IgD-negative memory B cell (primary cell): ENCODE measurements around the gene KRTAP10-4. TPM values are rescaled to one million over a fixed set of nuclear protein-coding genes. Genes with fewer than 3 reads are reported as not detected.
"Not testable (repeated sequence)": the region's sequence is repeated elsewhere in the genome, so short reads cannot be mapped to it uniquely, and the experiment has no call there.

Source experiments
- H3K27ac Mint-ChIP-seq, 3 donors: one replicate each; pipeline ENCODE4 v1.8.0; 2020 to 2022; ENCODE audit warnings: mild to moderate bottlenecking in 3 of 3, mixed read lengths in 3 of 3, moderate library complexity in 1 of 3
- H3K27me3 Mint-ChIP-seq: one replicate; pipeline ENCODE4 v1.8.0; 2021; ENCODE audit warnings: mixed read lengths
- H3K36me3 Mint-ChIP-seq: one replicate; pipeline ENCODE4 v1.8.0; 2020; ENCODE audit warnings: mild to moderate bottlenecking, mixed read lengths
- H3K4me1 Mint-ChIP-seq, 3 donors: one replicate each; pipeline ENCODE4 v1.8.0; 2020 to 2022; ENCODE audit warnings: mixed read lengths in 3 of 3, mild to moderate bottlenecking in 1 of 3
- H3K4me3 Mint-ChIP-seq, 4 donors: one replicate each; pipeline ENCODE4 v1.8.0; 2020 to 2022; ENCODE audit warnings: mild to moderate bottlenecking in 4 of 4, mixed read lengths in 4 of 4, moderate library complexity in 3 of 4
- H3K9me3 Mint-ChIP-seq, 3 donors: one replicate each; pipeline ENCODE4 v1.8.0; 2020 to 2021; ENCODE audit warnings: mixed read lengths in 3 of 3, mild to moderate bottlenecking in 1 of 3
- polyA plus RNA-seq: library from polyadenylated mRNA; unstranded; fragments of 300-500 nt; fragmentation: Illumina TruSeq; gene quantifications from one replicate; pipeline ENCODE4 v1.2.3, GENCODE V29; 2021

Gene KRTAP10-4
- polyA plus RNA-seq, 1 donor from 2014 or later, result not detected

DNA sequence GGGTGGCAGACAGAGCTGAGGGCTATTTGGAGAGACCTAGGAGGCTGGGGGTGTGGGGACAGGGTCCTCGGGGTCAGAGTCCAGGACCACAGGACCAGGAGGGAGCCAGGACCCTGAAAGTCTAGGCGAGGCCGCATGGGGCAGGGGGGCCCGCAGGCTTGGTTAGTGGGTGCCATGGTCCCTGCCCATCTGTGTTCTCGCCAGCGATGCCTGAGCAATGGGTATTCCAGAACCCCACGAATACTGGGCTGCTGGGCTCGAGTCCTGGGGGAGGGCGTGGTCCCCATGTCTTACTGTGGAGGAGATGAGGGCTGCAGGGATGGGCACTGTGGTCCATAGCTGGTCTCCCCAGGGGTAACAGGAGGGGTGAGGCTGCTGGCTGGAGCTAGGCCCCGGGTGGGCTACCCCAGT, 16.8 kb downstream of the KRTAP10-4 start:
- H3K27me3 Mint-ChIP-seq, result peaks cover 21% of the 10 kb centered on the region

DNA sequence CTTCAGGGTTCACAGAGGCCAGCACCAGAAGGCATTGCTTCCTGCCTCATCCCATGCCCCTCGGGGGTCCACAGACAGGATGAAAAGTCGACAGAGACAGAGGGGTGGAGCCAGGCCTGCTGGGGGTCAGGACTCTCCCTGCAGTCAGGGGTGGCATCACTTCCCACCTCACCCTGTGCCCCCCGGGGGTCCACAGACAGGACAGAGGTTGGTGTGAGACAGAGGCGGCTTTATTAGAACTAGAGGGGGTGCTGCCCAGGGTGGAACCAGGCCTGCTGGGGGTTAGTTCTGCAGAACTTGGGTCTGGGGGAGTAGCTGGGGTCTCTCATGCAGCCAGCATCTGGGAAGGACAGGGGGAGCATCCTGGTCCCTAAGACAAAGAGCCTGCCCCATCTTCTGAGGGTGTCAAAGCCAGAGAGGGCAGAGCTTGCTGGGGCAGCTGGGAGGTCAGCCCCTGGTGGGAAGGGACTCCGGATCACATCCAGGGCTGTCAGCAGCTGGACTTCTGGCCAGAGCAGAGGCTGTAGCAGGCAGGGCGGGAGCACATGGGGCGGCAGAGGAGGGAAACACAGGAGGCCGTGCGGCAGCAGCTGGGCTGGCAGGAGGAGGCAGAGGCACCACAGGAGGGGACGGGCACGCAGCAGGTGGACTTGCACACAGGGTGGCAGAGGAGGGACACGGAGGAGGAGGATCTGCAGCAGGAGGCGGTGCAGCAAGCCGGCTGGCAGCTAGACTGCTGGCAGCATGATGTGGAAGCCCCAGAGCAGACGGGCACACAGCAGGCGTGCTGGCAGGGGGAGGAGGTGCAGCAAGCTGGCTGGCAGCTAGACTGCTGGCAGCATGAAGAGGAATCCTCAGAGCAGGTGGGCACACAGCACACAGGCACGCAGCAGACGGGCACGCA, 17.6 kb downstream of the KRTAP10-4 start:
- H3K4me1 Mint-ChIP-seq, H3K9me3 Mint-ChIP-seq, H3K27ac Mint-ChIP-seq, H3K36me3 Mint-ChIP-seq: not testable (repeated sequence)
- peak overlapping the region in 1 of 4 donors; percentile 8 for H3K4me3 Mint-ChIP-seq
- H3K27me3 Mint-ChIP-seq, result peaks cover 19% of the 10 kb centered on the region

More for the DNA sequence above, 16.8 kb downstream of the KRTAP10-4 start:
- Mint-ChIP-seq H3K4me3 (no peak overlapping the region), H3K36me3 (no peaks in the 10 kb centered on the region), H3K9me3 (peaks cover 0 to 7% (median 0%) of the 10 kb centered on the region in 3 donors), H3K27ac (no peak overlapping the region), H3K4me1 (no peaks in the 10 kb centered on the region)

DNA sequence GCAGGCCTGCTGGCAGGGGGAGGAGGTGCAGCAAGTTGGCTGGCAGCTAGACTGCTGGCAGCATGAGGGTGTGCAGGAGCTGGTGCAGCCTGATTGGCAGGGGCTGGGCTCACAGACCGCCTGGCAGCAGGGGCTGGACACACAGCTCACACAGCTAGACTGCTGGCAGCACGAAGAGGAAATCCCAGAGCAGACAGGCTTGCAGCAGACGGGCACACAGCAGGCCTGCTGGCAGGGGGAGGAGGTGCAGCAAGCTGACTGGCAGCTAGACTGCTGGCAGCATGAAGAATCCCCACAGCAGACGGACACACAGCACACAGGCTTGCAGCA, 18.2 kb downstream of the KRTAP10-4 start:
- H3K4me1 Mint-ChIP-seq, H3K36me3 Mint-ChIP-seq, H3K27ac Mint-ChIP-seq, H3K9me3 Mint-ChIP-seq: not testable (repeated sequence)
- peaks cover 14% of the 10 kb centered on the region for H3K27me3 Mint-ChIP-seq
- peak overlapping the region in 1 of 4 donors; percentile 8 for H3K4me3 Mint-ChIP-seq

DNA sequence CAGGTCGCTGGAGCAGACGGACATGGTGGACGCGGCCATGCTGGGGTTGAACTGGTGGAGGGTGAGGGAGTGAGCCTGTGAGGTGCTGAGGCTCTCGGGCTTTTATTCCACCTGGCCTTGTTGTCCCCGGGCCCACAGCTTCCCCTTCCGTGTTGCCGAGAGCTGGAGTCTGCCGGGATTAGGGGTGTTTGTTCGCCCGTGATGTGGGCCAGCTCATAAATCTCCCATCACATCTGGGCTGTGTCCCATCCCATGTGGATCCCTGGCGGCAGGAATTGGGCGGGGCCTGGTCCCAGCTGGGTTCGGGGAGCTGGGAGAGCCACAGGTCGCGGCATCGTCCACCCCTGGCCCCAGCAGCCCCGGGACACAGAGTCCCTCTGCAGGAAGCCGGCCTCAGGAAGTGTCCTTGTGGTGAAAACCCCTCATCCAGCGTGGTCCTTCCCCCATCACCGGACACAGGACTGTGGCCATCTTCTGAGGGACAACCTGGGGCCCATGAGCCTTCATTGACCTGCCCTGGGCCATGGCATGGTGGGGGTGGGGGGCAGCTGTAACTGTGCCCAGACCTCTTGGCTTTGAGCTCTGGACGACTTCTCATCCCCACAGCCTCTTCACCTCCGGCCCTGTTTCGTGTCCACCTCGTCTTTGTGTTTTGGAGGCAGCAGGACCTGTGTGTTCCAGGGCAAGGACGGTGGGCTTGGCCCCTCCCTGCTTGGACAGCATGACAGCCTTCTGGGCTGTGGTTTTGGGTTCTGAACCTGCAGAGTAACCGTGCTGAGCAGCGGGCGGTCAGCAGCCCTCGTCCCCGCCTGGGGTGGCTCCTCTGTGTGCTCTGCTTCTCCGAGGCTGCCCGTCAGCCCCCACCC, 19.1 kb downstream of the KRTAP10-4 start, which contains the start of gene KRTAP10-6:
TSS of gene KRTAP10-6 (minus strand) at position 60 of the 866 bp plus-strand sequence. CDS start at position 39, 21 bp downstream.
- Mint-ChIP-seq H3K4me1 (no peaks in the 10 kb centered on the region), H3K27me3 (peaks cover 10% of the 10 kb centered on the region), H3K4me3 (peak within 1 kb of the TSS in 1 of 4 donors; percentile 8), H3K27ac (no peak within 1 kb of the TSS), H3K36me3 (no peaks in the 10 kb centered on the region), H3K9me3 (no peaks in the 10 kb centered on the region)

DNA sequence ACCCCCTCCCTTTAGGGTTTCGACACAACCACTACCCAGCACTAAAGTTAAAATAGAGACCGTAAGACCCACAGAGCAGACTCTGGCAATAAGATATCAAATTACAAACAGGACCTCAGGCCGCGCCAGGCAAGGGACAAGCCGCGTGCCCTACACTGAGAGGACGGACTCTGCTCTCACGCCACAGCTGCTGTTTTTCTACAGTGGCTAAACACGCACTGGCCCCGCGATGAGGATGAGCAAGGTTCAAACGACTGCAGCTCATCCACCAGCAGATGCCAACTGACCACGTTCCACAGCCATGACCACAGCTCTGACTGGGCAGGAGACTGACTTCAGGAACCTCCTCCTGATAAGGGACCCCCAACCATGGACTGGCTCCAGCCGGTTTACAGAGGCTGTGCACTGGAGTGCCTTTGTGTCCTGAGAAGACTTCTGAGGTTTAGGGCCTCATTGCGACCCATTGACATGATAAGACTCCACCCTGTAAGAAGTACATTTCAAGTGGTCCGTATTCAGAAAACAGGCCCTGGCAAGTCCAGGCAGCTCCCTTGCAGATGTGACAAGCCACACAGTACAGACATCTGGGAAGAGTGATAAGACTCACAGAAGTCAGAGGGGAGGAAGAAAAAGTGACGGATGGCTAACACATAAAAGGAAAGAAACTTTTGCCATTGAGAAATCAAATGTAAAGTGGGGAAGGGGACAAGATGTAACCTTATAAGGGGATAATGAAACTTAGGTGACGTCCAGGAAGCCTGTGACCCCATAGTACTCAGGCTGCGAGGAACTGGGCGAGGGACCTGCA, 20.3 kb downstream of the KRTAP10-4 start:
- Mint-ChIP-seq H3K27ac (no peak overlapping the region), H3K4me1 (no peaks in the 10 kb centered on the region), H3K9me3 (peaks cover 0 to 5% (median 2%) of the 10 kb centered on the region in 3 donors), H3K4me3 (no peak overlapping the region), H3K36me3 (peaks cover 2% of the 10 kb centered on the region), H3K27me3 (peaks cover 10% of the 10 kb centered on the region)

DNA sequence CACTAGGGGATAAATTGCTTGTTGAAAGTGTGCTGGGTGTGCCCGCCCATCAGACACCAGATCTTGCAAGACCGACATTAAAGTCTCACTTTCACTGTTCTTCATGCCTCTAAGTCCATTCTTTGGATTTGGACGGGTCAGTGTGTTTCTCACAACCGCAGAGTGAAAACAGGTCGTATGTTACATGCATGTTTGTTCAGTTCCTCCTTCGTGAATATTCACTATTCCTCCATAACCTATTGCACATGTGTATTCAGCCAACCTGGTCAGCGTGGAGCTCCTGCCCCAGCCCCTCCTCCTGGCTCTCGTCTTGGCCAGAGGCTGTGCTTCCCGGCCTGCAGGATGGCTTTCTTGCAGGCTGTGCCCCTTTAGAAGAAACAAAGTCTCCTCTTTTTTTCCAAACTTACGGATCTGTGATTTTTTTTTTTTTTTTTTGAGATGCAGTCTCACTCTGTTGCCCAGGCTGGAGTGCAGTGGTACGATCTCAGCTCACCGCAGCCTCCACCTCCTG, 20.9 kb downstream of the KRTAP10-4 start:
- Mint-ChIP-seq H3K4me1 (no peaks in the 10 kb centered on the region), H3K27ac (no peak overlapping the region), H3K27me3 (peaks cover 6% of the 10 kb centered on the region)

DNA sequence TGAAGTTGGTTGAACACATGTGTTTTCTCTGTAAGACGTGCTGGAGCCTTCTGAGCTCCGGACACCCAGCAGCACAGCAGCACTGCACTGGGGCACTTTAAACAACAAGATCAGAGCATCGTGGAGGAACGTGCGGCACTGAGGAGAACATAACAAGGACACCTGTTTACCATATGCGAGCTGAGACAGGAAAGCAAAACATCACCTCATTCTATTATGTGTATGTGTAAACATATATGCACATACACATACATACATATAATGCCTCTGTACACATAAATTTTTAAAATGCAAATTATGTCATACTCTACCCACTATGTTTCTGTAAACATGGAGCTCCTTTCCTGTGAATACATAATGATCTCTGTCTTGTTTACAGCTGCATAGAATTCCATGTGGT, 22.0 kb downstream of the KRTAP10-4 start:
- Mint-ChIP-seq H3K27me3 (peaks cover 2% of the 10 kb centered on the region), H3K27ac (peak overlapping the region in 1 of 3 donors; percentile 10), H3K9me3 (peaks cover 0 to 6% (median 2%) of the 10 kb centered on the region in 3 donors), H3K36me3 (peaks cover 2% of the 10 kb centered on the region), H3K4me3 (no peak overlapping the region), H3K4me1 (no peaks in the 10 kb centered on the region)

More for the DNA sequence above, 20.9 kb downstream of the KRTAP10-4 start:
- Mint-ChIP-seq H3K36me3 (peaks cover 2% of the 10 kb centered on the region), H3K9me3 (peaks cover 0 to 6% (median 2%) of the 10 kb centered on the region in 3 donors), H3K4me3 (no peak overlapping the region)

DNA sequence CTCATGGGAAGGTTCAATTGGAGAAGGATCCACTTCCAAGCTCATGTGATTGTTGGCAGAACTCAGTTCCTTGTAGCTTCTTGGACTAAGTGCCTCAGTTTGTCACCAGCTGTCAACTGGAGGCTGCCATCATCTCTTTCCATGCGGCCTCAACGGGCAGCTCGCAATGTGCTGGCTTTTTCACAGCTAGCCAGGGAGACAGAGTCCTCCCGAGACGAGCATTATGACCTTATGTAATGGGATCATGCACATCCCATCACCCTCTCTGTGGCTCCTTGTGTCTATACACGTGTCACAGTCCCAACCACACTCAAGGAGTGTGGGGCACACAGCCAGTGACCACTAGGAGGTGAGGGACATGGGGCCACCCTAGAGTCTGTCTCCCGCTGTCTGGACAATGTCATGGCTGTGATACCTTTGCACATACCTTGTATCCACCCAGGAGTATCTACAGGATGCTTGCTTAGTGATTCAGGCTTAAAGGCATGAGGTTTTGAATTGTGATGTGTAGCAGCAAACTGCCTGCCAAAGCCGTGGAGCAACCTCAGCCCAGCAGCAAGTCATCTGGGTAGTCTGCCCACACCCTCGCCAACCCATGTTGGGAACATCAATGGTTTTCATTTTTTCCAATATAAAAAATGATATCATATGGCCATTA, 22.7 kb downstream of the KRTAP10-4 start:
- Mint-ChIP-seq H3K27me3 (peaks cover 3% of the 10 kb centered on the region), H3K9me3 (peaks cover 0 to 6% (median 2%) of the 10 kb centered on the region in 3 donors), H3K27ac (no peak overlapping the region), H3K36me3 (peaks cover 2% of the 10 kb centered on the region), H3K4me3 (no peak overlapping the region), H3K4me1 (no peaks in the 10 kb centered on the region)

DNA sequence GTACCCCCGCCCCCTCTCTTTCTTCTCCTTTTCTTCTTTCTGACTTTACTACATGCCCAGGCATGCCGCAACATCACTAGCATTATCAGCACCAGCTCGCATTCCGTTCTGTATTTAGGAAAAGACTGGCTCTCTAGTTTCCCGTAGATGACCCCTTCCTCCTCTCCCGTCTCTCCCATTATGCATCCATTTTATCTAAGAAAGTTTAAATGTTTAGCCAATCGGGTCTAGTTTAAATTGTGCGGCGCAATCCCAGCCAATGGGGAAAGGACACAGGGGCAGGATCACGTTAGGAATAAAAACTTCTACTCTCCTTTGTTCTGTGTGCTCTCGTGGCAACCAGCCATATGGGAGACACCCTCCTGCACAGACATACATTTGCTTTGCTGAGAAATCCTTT, 24.5 kb downstream of the KRTAP10-4 start:
- Mint-ChIP-seq H3K36me3 (peaks cover 2% of the 10 kb centered on the region), H3K4me3 (no peak overlapping the region), H3K27ac (no peak overlapping the region), H3K27me3 (peaks cover 9% of the 10 kb centered on the region), H3K4me1 (peaks cover 0 to 1% (median 0%) of the 10 kb centered on the region in 3 donors), H3K9me3 (peaks cover 0 to 6% (median 2%) of the 10 kb centered on the region in 3 donors)

DNA sequence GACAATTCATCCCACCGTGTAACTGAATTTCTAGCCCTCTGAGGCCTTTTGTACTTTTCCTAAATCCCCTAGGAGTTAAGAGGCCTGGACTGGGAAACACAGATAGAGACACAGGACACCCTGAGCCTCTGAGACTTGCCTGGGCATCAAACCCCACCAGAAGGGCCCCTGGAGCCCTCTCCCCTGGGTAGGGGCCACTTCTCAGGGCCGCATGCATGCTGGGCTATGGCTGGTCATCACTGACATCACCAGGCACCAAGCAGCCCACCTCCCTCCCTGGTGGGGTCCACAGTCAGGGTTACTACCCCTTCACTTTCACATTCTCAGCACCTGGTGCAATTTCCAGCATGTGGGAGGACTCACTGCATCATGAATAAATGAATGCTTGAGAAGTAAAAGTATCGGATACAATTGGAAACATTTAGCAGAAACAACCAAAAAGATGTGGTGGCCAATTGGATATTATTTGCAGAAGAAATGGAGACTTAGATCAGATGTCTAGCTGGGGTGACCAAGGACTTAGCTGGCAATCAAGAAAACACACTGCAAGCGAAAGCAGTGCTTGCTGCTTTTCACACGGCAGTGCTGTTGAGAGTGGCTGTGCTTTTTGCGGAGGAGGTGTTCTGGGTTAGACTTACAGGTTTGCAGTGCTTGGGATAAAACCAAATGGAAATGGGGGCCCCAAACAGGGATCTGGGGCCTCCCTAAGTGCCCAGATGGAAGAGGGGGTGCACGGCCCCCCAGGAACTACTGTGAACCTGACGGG, 25.9 kb downstream of the KRTAP10-4 start:
- H3K9me3 Mint-ChIP-seq, result peaks cover 0 to 7% (median 4%) of the 10 kb centered on the region in 3 donors
- peaks cover 15% of the 10 kb centered on the region for H3K27me3 Mint-ChIP-seq
- H3K27ac Mint-ChIP-seq, result no peak overlapping the region
- peaks cover 0 to 1% (median 0%) of the 10 kb centered on the region in 3 donors for H3K4me1 Mint-ChIP-seq
- H3K36me3 Mint-ChIP-seq, result peaks cover 2% of the 10 kb centered on the region
- no peak overlapping the region for H3K4me3 Mint-ChIP-seq

DNA sequence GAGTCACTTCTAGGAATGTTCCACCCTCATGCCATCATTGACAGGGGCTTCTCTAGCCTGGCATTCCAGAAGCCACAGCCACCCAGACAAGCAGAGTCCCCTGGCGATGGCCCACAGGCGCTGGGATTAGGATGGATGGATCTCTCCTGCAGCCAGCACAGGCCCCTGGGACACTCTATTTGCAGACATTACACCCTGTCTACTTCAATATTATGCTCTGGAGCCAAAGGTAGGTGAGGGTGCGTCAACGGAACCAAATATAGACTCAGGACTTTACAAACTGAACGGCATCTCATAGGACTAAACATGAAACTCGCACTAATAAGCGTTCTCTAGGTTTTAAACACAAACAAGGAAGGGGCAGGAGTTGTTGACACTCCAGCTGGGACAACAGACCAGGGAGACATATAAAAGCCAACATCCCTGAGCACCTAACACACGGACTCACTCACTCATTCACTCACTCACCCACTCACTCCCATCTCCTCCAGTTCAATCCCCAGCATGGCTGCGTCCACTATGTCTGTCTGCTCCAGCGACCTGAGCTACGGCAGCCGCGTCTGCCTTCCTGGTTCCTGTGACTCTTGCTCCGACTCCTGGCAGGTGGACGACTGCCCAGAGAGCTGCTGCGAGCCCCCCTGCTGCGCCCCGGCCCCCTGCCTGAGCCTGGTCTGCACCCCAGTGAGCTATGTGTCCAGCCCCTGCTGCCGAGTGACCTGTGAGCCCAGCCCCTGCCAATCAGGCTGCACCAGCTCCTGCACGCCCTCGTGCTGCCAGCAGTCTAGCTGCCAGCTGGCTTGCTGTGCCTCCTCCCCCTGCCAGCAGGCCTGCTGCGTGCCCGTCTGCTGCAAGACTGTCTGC, 26.8 kb downstream of the KRTAP10-4 start, which contains the start of gene KRTAP10-7:
TSS of gene KRTAP10-7 (plus strand) at position 480 of the 861 bp plus-strand sequence. CDS start at position 505, 25 bp downstream.
- not testable (repeated sequence) for H3K36me3 Mint-ChIP-seq, H3K27ac Mint-ChIP-seq, H3K4me1 Mint-ChIP-seq, H3K4me3 Mint-ChIP-seq
- Mint-ChIP-seq H3K27me3 (peaks cover 17% of the 10 kb centered on the region), H3K9me3 (peaks cover 0 to 11% (median 7%) of the 10 kb centered on the region in 3 donors)

DNA sequence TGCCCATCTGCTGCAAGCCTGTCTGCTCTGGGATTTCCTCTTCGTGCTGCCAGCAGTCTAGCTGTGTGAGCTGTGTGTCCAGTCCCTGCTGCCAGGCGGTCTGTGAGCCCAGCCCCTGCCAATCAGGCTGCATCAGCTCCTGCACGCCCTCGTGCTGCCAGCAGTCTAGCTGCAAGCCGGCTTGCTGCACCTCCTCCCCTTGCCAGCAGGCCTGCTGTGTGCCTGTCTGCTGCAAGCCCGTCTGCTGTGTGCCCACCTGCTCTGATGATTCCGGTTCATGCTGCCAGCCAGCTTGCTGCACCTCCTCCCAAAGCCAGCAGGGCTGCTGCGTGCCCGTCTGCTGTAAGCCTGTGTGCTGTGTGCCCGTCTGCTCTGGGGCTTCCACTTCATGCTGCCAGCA, 27.6 kb downstream of the KRTAP10-4 start:
- H3K4me1 Mint-ChIP-seq, H3K4me3 Mint-ChIP-seq, H3K27ac Mint-ChIP-seq, H3K36me3 Mint-ChIP-seq: not testable (repeated sequence)
- H3K27me3 Mint-ChIP-seq, result peaks cover 17% of the 10 kb centered on the region
- H3K9me3 Mint-ChIP-seq, result peaks cover 0 to 11% (median 7%) of the 10 kb centered on the region in 3 donors
